ENCODE measurements around the gene TRIOBP. TPM values are rescaled to one million over a fixed set of nuclear protein-coding genes. Genes with fewer than 3 reads are reported as not detected.

Gene TRIOBP
- total RNA-seq, 1 donor from 2014 or later, result 40.3 TPM

GRCh38 chr22:37809672-37810333 lies 113.0 kb downstream of the TRIOBP start:
- DNase-seq (ENCODE audit: low read depth) (no peak), FAIRE-seq (peak; percentile 32)
- Histone ChIP-seq H3K36me3 (ENCODE audit: control insufficient read depth, insufficient read depth, low read length) (peaks cover 3% of the 10 kb centered on the region), H3K27me3 (ENCODE audit: control insufficient read depth, insufficient read depth, low read length) (no peaks in the 10 kb centered on the region), H3K4me3 (ENCODE audit: low read depth, low read length) (no peak overlapping the region)
- TF ChIP-seq CTCF (IDR thresholded peaks at IDR 0.05; ENCODE audit: insufficient read depth, low read length, severe bottlenecking), result no peak

- no peak for FAIRE-seq
- peaks cover 8% of the 10 kb centered on the region for H3K36me3 ChIP-seq (ENCODE audit: control insufficient read depth, insufficient read depth, low read length)
- no peak for DNase-seq (ENCODE audit: low read depth)
- no peak for TF ChIP-seq CTCF (IDR thresholded peaks at IDR 0.05; ENCODE audit: insufficient read depth, low read length, severe bottlenecking)
- no peaks in the 10 kb centered on the region for H3K27me3 ChIP-seq (ENCODE audit: control insufficient read depth, insufficient read depth, low read length)
- no peak overlapping the region for H3K4me3 ChIP-seq (ENCODE audit: low read depth, low read length)
Measured at GRCh38 chr22:37811867-37812266, 115.0 kb downstream of the TRIOBP start.

GRCh38 chr22:37812869-37813678 lies 116.2 kb downstream of the TRIOBP start:
- DNase-seq (ENCODE audit: low read depth) (no peak), FAIRE-seq (peak; percentile 7)
- no peak for TF ChIP-seq CTCF (IDR thresholded peaks at IDR 0.05; ENCODE audit: insufficient read depth, low read length, severe bottlenecking)
- peaks cover 9% of the 10 kb centered on the region for H3K36me3 ChIP-seq (ENCODE audit: control insufficient read depth, insufficient read depth, low read length)
- no peak overlapping the region for H3K4me3 ChIP-seq (ENCODE audit: low read depth, low read length)
- no peaks in the 10 kb centered on the region for H3K27me3 ChIP-seq (ENCODE audit: control insufficient read depth, insufficient read depth, low read length)

- Histone ChIP-seq H3K36me3 (ENCODE audit: control insufficient read depth, insufficient read depth, low read length) (peaks cover 9% of the 10 kb centered on the region), H3K4me3 (ENCODE audit: low read depth, low read length) (no peak overlapping the region), H3K27me3 (ENCODE audit: control insufficient read depth, insufficient read depth, low read length) (no peaks in the 10 kb centered on the region)
- DNase-seq (ENCODE audit: low read depth), result no peak
- TF ChIP-seq CTCF (IDR thresholded peaks at IDR 0.05; ENCODE audit: insufficient read depth, low read length, severe bottlenecking), result no peak
- peak; percentile 36 for FAIRE-seq
Measured at GRCh38 chr22:37815593-37815992, 118.7 kb downstream of the TRIOBP start.

GRCh38 chr22:37816543-37817180 lies 119.8 kb downstream of the TRIOBP start:
- FAIRE-seq (no peak), DNase-seq (ENCODE audit: low read depth) (no peak)
- Histone ChIP-seq H3K36me3 (ENCODE audit: control insufficient read depth, insufficient read depth, low read length) (peaks cover 9% of the 10 kb centered on the region), H3K27me3 (ENCODE audit: control insufficient read depth, insufficient read depth, low read length) (no peaks in the 10 kb centered on the region), H3K4me3 (ENCODE audit: low read depth, low read length) (no peak overlapping the region)
- no peak for TF ChIP-seq CTCF (IDR thresholded peaks at IDR 0.05; ENCODE audit: insufficient read depth, low read length, severe bottlenecking)

Data from bronchial epithelial cell (primary cell).